Measurements from ENCODE around the gene SH3RF3. TPM values are rescaled to one million over a fixed set of nuclear protein-coding genes. Genes with fewer than 3 reads are reported as not detected.
A peak's percentile ranks its signal among the peaks of the same experiment; 100 is the strongest.

SH3RF3 gene
- total RNA-seq, 4 donors from 2014 or later: 2.2 to 6.1 (median 4.2) TPM

GRCh38 chr2:109425411-109425810 lies 296.4 kb downstream of the SH3RF3 start:
- TF ChIP-seq POLR2AphosphoS5 (IDR thresholded peaks at IDR 0.05): no peak
- TF ChIP-seq POLR2A (IDR thresholded peaks at IDR 0.05): no peak
- TF ChIP-seq CTCF (IDR thresholded peaks at IDR 0.05): no peak
- no peak for TF ChIP-seq EP300 (IDR thresholded peaks at IDR 0.05)
- Histone ChIP-seq H3K4me3 (no peak overlapping the region), H3K36me3 (no peaks in the 10 kb centered on the region), H3K4me1 (peaks cover 11% of the 10 kb centered on the region), H3K27ac (no peak overlapping the region), H3K9me3 (no peaks in the 10 kb centered on the region), H3K27me3 (no peaks in the 10 kb centered on the region)
- no peak for DNase-seq (ENCODE audit: low spot score in 2 of 2)
- 93% methylated on average over 3 of the region's 3 CpGs for WGBS

- Histone ChIP-seq H3K27me3 (no peaks in the 10 kb centered on the region), H3K36me3 (no peaks in the 10 kb centered on the region), H3K4me3 (no peak overlapping the region), H3K9me3 (no peaks in the 10 kb centered on the region), H3K4me1 (peaks cover 11% of the 10 kb centered on the region), H3K27ac (no peak overlapping the region)
- DNase-seq (ENCODE audit: low spot score in 2 of 2): peak in 1 of 2 donors; percentile 40
- WGBS: 81% methylated on average over 9 of the region's 11 CpGs
- TF ChIP-seq CTCF (IDR thresholded peaks at IDR 0.05): no peak
- TF ChIP-seq POLR2A (IDR thresholded peaks at IDR 0.05): no peak
- TF ChIP-seq POLR2AphosphoS5 (IDR thresholded peaks at IDR 0.05): no peak
- no peak for TF ChIP-seq EP300 (IDR thresholded peaks at IDR 0.05)
Measured at GRCh38 chr2:109427661-109428091, 298.7 kb downstream of the SH3RF3 start.

GRCh38 chr2:109428281-109428680 lies 299.3 kb downstream of the SH3RF3 start:
- Histone ChIP-seq H3K4me3 (no peak overlapping the region), H3K36me3 (no peaks in the 10 kb centered on the region), H3K27me3 (no peaks in the 10 kb centered on the region), H3K9me3 (no peaks in the 10 kb centered on the region), H3K4me1 (peaks cover 11% of the 10 kb centered on the region), H3K27ac (no peak overlapping the region)
- peak in 1 of 2 donors; percentile 54 for DNase-seq (ENCODE audit: low spot score in 2 of 2)
- TF ChIP-seq POLR2A (IDR thresholded peaks at IDR 0.05): no peak
- TF ChIP-seq EP300 (IDR thresholded peaks at IDR 0.05): no peak
- TF ChIP-seq POLR2AphosphoS5 (IDR thresholded peaks at IDR 0.05): no peak
- TF ChIP-seq CTCF (IDR thresholded peaks at IDR 0.05): no peak
- WGBS: 47% methylated on average over 12 of the region's 12 CpGs

- H3K9me3 ChIP-seq: no peaks in the 10 kb centered on the region
- H3K27ac ChIP-seq: no peak overlapping the region
- peak in 1 of 2 donors; percentile 40 for DNase-seq (ENCODE audit: low spot score in 2 of 2)
- H3K27me3 ChIP-seq: no peaks in the 10 kb centered on the region
- WGBS: 75% methylated on average over 19 of the region's 19 CpGs
- TF ChIP-seq POLR2A (IDR thresholded peaks at IDR 0.05) (no peak), CTCF (IDR thresholded peaks at IDR 0.05) (no peak)
- H3K36me3 ChIP-seq: peaks cover 3% of the 10 kb centered on the region
- no peak overlapping the region for H3K4me3 ChIP-seq
- peaks cover 11% of the 10 kb centered on the region for H3K4me1 ChIP-seq
Measured at GRCh38 chr2:109428841-109429566, 300.0 kb downstream of the SH3RF3 start.

- Histone ChIP-seq H3K4me1 (peaks cover 11% of the 10 kb centered on the region), H3K9me3 (no peaks in the 10 kb centered on the region), H3K4me3 (no peak overlapping the region), H3K27ac (no peak overlapping the region), H3K27me3 (no peaks in the 10 kb centered on the region), H3K36me3 (peaks cover 3% of the 10 kb centered on the region)
- 70% methylated on average over 13 of the region's 18 CpGs for whole genome bisulfite sequencing
- TF ChIP-seq CTCF (IDR thresholded peaks at IDR 0.05): no peak
- no peak for TF ChIP-seq POLR2AphosphoS5 (IDR thresholded peaks at IDR 0.05)
- TF ChIP-seq EP300 (IDR thresholded peaks at IDR 0.05): no peak
- peak in 1 of 2 donors; percentile 46 for DNase-seq (ENCODE audit: low spot score in 2 of 2)
Measured at GRCh38 chr2:109429567-109430328, 300.7 kb downstream of the SH3RF3 start.
